Heart left ventricle (tissue), 13 donors: ENCODE results near the gene SNED1.

Experiments used
- CTCF ChIP-seq, 12 donors: fragments of 200-600 bp; sonication (generic) in 4 of 12; IDR thresholded peaks; one replicate each; pipeline versions ENCODE4 v1.5.0 to v1.8.0; 2018 to 2022; ENCODE audit warnings: antibody characterized with exemption in 12 of 12, mild to moderate bottlenecking in 5 of 12
- POLR2A ChIP-seq, 2 donors: fragments of 450-650 bp; IDR thresholded peaks; one replicate each; pipeline ENCODE4 v1.6.1; 2017; ENCODE audit warnings: antibody characterized with exemption in 2 of 2, mild to moderate bottlenecking in 2 of 2, moderate library complexity in 2 of 2
- donor health status: ischemic (EF 13 %, LVEDD 7.1; RV severe dilation, severe dysfunction).
- donor health status: DM: no; HTN: yes; CAD: no.
- donor health status: DM: no; HTN: no; CAD: no.
- donor health status: ischemic (EF 25% LVEDD 6.9; RV normal size, moderate dysfunction).
- donor health status: ischemic (EF 25% LVEDD 5.7; RV mildly dilated, moderate dysfunction).
- donor health status: ischemic (EF 35%, LVEDD 5.7; RV mildly dilated, moderate dysfunction).
- donor health status: nonischemic (EF 11% LVEDD 7.7; RV severe dilation, severe dysfunction).
- donor health status: DM: yes; HTN: yes; CAD: no.
- donor health status: PGD.
- donor health status: ischemic (EF 29% LVEDD 5.4; RV normal size, mild dysfunction).
- donor health status: nonischemic (EF 23%, LVEDD 6.1; RV moderate dilation, normal function).

- TF ChIP-seq CTCF (IDR thresholded peaks at IDR 0.05) (no peak), POLR2A (IDR thresholded peaks at IDR 0.05) (no peak)
These were observed 43.3 kb downstream of the SNED1 start for GRCh38 chr2:241041589-241042158.
